ENCODE measurements around the gene CINP. TPM values are rescaled to one million over a fixed set of nuclear protein-coding genes. Genes with fewer than 3 reads are reported as not detected.
"Not testable (repeated sequence)": the region's sequence is repeated elsewhere in the genome, so short reads cannot be mapped to it uniquely, and the experiment has no call there.

Gene CINP
- total RNA-seq, 1 experiment from 2014 or later, result 54.6 TPM

GRCh38 chr14:102356280-102356679 lies 6.4 kb downstream of the CINP start:
- no TSS peak for BruUV-seq (replicated peaks)
- Histone ChIP-seq H2AFZ (no peak overlapping the region), H3K36me3 (ENCODE audit: low read depth) (peaks cover 55% of the 10 kb centered on the region), H3K4me3 (no peak overlapping the region), H3F3A (ENCODE audit: insufficient read depth, low read depth) (no peaks in the 10 kb centered on the region; the same call in 1 of the 2 replicates), H3K9me3 (ENCODE audit: insufficient read depth, low read depth) (no peaks in the 10 kb centered on the region), H3K79me2 (ENCODE audit: low read depth) (peaks cover 10% of the 10 kb centered on the region; the same call in 1 of the 2 replicates), H3K4me1 (replicated peaks; ENCODE audit: insufficient read depth) (no peaks in the 10 kb centered on the region), H4K20me1 (ENCODE audit: insufficient read depth) (no peaks in the 10 kb centered on the region), H3K27me3 (ENCODE audit: insufficient read depth, low read depth) (no peaks in the 10 kb centered on the region), H3K4me2 (no peak overlapping the region), H3K9me2 (ENCODE audit: insufficient read depth) (no peaks in the 10 kb centered on the region), H3K27ac (no peak overlapping the region)
- intact Hi-C loops (cut with micrococcal nuclease; ENCODE audit: unreplicated experiment), result no loop called here
- no peak for DNase-seq
- TF ChIP-seq CTCF (conservative IDR thresholded peaks at IDR 0.05), result no peak
- no peak for TF ChIP-seq EZH2 (IDR thresholded peaks at IDR 0.05; ENCODE audit: low read depth)
- CTCF ChIA-PET, result no interaction called here
- POLR2A ChIA-PET (ENCODE audit: unreplicated experiment), result no interaction called here

DNA sequence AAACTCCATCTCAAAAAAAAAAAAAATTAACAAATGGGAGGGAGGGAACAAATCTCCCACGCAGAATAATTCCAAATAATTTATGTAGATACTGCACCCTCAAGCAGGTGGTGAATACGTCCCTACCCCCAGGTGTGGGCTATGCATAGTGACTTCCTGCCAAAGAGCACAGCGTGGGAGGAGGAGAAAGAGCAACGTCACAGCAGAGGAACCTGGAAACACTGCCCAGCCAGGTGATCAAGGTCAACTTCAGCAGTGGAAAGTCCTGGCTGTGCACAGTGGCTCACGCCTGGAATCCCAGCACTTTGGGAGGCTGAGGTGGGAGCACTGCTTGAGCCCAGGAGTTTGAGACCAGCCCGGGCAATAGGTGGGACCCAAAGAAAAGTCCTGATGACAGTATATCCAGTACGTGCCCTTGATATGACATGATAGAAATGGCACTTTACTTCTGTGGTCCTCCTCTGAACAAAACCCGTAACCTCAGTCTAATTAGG lies 9.5 kb downstream of the CINP start:
- Histone ChIP-seq H4K20me1 (ENCODE audit: insufficient read depth) (no peaks in the 10 kb centered on the region), H2AFZ (no peak overlapping the region), H3K36me3 (ENCODE audit: low read depth) (peaks cover 55% of the 10 kb centered on the region), H3K27me3 (ENCODE audit: insufficient read depth, low read depth) (no peaks in the 10 kb centered on the region), H3K79me2 (ENCODE audit: low read depth) (no peaks in the 10 kb centered on the region), H3K4me2 (no peak overlapping the region), H3K9me3 (ENCODE audit: insufficient read depth, low read depth) (no peaks in the 10 kb centered on the region), H3F3A (ENCODE audit: insufficient read depth, low read depth) (no peaks in the 10 kb centered on the region; the same call in 1 of the 2 replicates), H3K4me1 (replicated peaks; ENCODE audit: insufficient read depth) (no peaks in the 10 kb centered on the region), H3K4me3 (no peak overlapping the region), H3K9me2 (ENCODE audit: insufficient read depth) (no peaks in the 10 kb centered on the region), H3K27ac (no peak overlapping the region)
- POLR2A ChIA-PET (ENCODE audit: unreplicated experiment), result no interaction called here
- CTCF ChIA-PET, result no interaction called here
- intact Hi-C loops (cut with micrococcal nuclease; ENCODE audit: unreplicated experiment), result no loop called here
- TF ChIP-seq CTCF (conservative IDR thresholded peaks at IDR 0.05) (no peak), EZH2 (IDR thresholded peaks at IDR 0.05; ENCODE audit: low read depth) (no peak)
- no peak for DNase-seq
- BruUV-seq (replicated peaks), result no TSS peak

DNA sequence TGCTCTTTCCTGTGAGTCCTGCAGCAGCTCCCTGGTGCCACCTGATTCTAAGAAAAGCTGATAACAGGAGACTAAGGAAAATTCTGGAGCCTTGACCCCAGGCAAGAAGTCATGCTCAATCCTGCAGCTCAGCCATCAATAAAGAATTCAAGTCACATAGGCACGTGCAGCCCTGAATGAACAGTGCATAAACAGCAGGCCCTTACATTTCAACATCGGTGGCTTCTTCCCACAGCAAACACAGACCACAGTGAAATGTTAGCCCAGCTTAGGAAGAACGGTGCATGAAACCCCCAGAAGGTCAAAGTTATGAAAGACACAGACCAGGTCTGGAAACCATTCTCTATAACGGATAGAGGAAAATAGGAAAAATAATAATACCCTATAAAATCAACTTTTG lies 10.5 kb downstream of the CINP start:
- H3K4me3 ChIP-seq, result no peak overlapping the region
- intact Hi-C loops (cut with micrococcal nuclease; ENCODE audit: unreplicated experiment), result no loop called here
- CTCF ChIA-PET, result no interaction called here
- BruUV-seq (replicated peaks), result no TSS peak
- peak in 1 of 2 experiments; percentile 15 for DNase-seq
- no peaks in the 10 kb centered on the region; the same call in 1 of the 2 replicates for H3F3A ChIP-seq (ENCODE audit: insufficient read depth, low read depth)
- no peaks in the 10 kb centered on the region for H4K20me1 ChIP-seq (ENCODE audit: insufficient read depth)
- H3K4me1 ChIP-seq (replicated peaks; ENCODE audit: insufficient read depth), result no peaks in the 10 kb centered on the region
- no peaks in the 10 kb centered on the region for H3K79me2 ChIP-seq (ENCODE audit: low read depth)
- H2AFZ ChIP-seq, result no peak overlapping the region
- no peak overlapping the region for H3K27ac ChIP-seq
- H3K9me2 ChIP-seq (ENCODE audit: insufficient read depth), result no peaks in the 10 kb centered on the region
- no peaks in the 10 kb centered on the region for H3K27me3 ChIP-seq (ENCODE audit: insufficient read depth, low read depth)
- peaks cover 46% of the 10 kb centered on the region for H3K36me3 ChIP-seq (ENCODE audit: low read depth)
- TF ChIP-seq EZH2 (IDR thresholded peaks at IDR 0.05; ENCODE audit: low read depth) (no peak), CTCF (conservative IDR thresholded peaks at IDR 0.05) (no peak)
- POLR2A ChIA-PET (ENCODE audit: unreplicated experiment), result no interaction called here
- H3K9me3 ChIP-seq (ENCODE audit: insufficient read depth, low read depth), result no peaks in the 10 kb centered on the region
- H3K4me2 ChIP-seq, result no peak overlapping the region

DNA sequence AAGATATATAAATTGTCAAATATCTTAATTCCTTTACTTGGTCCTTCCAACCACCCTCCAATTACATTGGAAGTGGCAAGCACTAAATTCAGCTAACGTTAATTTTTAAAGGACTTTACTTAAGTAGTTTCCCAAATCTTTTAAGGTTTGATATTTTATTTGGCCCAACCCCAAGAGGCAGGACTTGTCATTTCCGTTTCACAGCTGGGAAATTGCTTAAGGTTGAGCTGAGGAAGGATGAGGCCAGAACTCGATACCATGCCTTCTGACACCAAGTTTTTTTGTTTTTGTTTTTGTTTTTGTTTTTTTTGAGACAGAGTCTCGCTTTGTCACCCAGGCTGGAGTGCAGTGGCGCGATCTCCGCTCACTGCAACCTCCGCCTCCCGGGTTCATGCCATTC lies 11.1 kb downstream of the CINP start:
- H4K20me1 ChIP-seq (ENCODE audit: insufficient read depth); intact Hi-C loops (cut with micrococcal nuclease; ENCODE audit: unreplicated experiment); POLR2A ChIA-PET (ENCODE audit: unreplicated experiment); H3K79me2 ChIP-seq (ENCODE audit: low read depth); H2AFZ ChIP-seq; H3F3A ChIP-seq (ENCODE audit: insufficient read depth, low read depth); H3K9me3 ChIP-seq (ENCODE audit: insufficient read depth, low read depth); H3K4me2 ChIP-seq; H3K27ac ChIP-seq; H3K4me3 ChIP-seq; H3K27me3 ChIP-seq (ENCODE audit: insufficient read depth, low read depth); H3K9me2 ChIP-seq (ENCODE audit: insufficient read depth); BruUV-seq (replicated peaks); CTCF ChIA-PET; H3K4me1 ChIP-seq (replicated peaks; ENCODE audit: insufficient read depth): not testable (repeated sequence)
- H3K36me3 ChIP-seq (ENCODE audit: low read depth), result peaks cover 46% of the 10 kb centered on the region
- peak in 1 of 2 experiments; percentile 20 for DNase-seq

Data from PC-9 (cell line).